Stimulated activated memory B cell treated with anti-CD40 and anti-IgM and Interleukin-4, amounts not matched to agents 10 μg/mL and 1 μg/mL and 100 μg/mL, for 72 hours (primary cell): Measurements from ENCODE around the gene HPCAL1.

Source experiments
- ATAC-seq: fragments of 150-1000 bp; cut with Tn5 transposase; 2 replicates; pipeline ENCODE4 v1.10.0; 2021
- H3K27ac Mint-ChIP-seq: one replicate; pipeline ENCODE4 v1.8.0; 2022; ENCODE audit warnings: mild to moderate bottlenecking, mixed read lengths
- H3K27me3 Mint-ChIP-seq: one replicate; pipeline ENCODE4 v1.8.0; 2022; ENCODE audit warnings: mixed read lengths
- H3K36me3 Mint-ChIP-seq: one replicate; pipeline ENCODE4 v1.8.0; 2022; ENCODE audit warnings: mixed read lengths
- H3K4me1 Mint-ChIP-seq: one replicate; pipeline ENCODE4 v1.8.0; 2022; ENCODE audit warnings: mixed read lengths
- H3K4me3 Mint-ChIP-seq: one replicate; pipeline ENCODE4 v1.8.0; 2022; ENCODE audit warnings: mild to moderate bottlenecking, moderate library complexity, mixed read lengths
- H3K9me3 Mint-ChIP-seq: one replicate; pipeline ENCODE4 v1.8.0; 2022; ENCODE audit warnings: mixed read lengths

The HPCAL1 gene

GRCh38 chr2:10473121-10473756, 170.5 kb downstream of the HPCAL1 start:
- ATAC-seq, result no peak
- H3K9me3 Mint-ChIP-seq, result no peaks in the 10 kb centered on the region
- no peaks in the 10 kb centered on the region for H3K36me3 Mint-ChIP-seq
- H3K4me3 Mint-ChIP-seq, result no peak overlapping the region
- no peak overlapping the region for H3K27ac Mint-ChIP-seq
- H3K4me1 Mint-ChIP-seq, result peaks cover 9% of the 10 kb centered on the region
- H3K27me3 Mint-ChIP-seq, result peaks cover 19% of the 10 kb centered on the region

GRCh38 chr2:10475221-10475722, 172.6 kb downstream of the HPCAL1 start:
- H3K27me3 Mint-ChIP-seq, result peaks cover 13% of the 10 kb centered on the region
- no peaks in the 10 kb centered on the region for H3K9me3 Mint-ChIP-seq
- ATAC-seq, result no peak
- H3K4me1 Mint-ChIP-seq, result peaks cover 13% of the 10 kb centered on the region
- H3K27ac Mint-ChIP-seq, result no peak overlapping the region
- H3K4me3 Mint-ChIP-seq, result no peak overlapping the region
- H3K36me3 Mint-ChIP-seq, result no peaks in the 10 kb centered on the region

DNA sequence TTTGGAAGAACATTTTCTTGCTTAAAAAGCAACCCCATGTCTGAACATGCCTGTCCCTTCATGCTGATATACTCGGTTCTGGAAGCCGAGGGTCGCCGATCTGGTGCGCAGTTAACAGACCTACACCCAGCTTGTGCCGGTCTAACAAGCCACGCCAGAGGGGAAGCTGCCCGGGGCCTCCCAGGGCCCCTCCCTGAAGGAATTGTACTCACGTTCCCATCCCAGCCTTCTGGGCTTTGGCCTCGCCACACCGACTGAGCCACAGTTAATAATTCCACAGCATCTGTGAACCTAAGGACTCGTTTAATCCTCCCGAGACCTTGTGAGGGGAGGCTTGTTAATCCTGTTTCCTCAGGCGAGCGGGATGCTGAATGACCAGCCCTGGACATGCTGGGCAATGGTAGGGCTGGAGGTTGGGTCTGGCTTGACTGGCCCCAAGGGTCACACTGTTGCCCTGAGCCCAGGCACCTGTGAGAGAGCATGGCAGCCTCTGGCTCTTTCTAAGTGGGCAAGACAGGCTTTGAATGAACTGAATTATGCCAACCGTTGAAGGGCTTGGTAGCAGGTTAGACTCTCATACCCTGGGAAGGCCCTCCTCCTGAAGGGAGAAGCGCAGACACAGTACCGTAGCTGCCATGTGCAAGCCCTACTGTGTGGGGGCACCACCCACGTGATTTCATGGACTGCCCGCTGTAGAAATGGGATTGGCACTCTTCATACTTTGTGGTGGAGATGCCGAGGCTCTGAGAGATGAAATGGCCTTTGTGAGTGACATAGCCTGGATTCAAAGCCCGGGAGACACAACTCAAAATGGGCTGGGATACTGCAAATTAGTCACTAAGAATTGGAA, 173.3 kb downstream of the HPCAL1 start:
- H3K4me1 Mint-ChIP-seq, result peaks cover 20% of the 10 kb centered on the region

DNA sequence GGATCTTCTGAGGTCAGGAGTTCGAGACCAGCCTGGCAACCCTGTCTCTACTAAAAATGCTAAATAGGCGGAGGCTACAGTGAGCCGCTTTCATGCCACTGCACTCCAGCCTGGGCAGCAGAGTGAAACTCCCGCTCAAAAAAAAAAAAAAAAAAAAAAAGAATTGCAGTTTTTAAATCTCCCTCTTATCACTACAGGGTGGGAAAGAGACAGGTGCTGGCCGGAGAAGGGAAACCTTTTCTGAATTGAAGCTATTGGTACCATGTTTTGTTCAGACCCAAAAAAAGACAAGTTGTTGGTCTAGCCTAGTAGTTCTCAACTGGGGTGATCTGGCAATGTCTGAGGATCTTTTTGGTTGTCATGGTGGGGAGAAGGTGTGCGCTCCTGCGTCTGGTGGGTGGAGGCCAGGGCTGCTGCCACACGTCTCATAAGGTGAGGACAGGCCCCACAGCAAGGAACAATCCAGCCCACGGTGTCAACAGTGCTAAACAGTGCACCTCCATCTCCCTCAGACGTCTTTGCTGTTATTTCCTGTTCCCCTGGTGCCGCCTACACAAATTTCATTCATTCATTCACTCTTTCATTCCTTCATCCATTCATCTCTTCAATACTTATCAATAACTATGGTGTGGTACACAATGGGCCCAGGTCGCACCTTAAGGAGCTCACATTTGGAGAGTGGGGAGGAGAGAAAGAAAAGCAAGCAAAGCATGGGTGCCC, 174.2 kb downstream of the HPCAL1 start:
- Mint-ChIP-seq H3K4me3 (no peak overlapping the region), H3K4me1 (peaks cover 21% of the 10 kb centered on the region), H3K36me3 (no peaks in the 10 kb centered on the region), H3K27ac (no peak overlapping the region), H3K9me3 (no peaks in the 10 kb centered on the region), H3K27me3 (peaks cover 27% of the 10 kb centered on the region)
- no peak for ATAC-seq

More for the DNA sequence above, 173.3 kb downstream of the HPCAL1 start:
- no peak for ATAC-seq
- no peaks in the 10 kb centered on the region for H3K36me3 Mint-ChIP-seq
- H3K9me3 Mint-ChIP-seq, result no peaks in the 10 kb centered on the region
- H3K4me3 Mint-ChIP-seq, result no peak overlapping the region
- peaks cover 21% of the 10 kb centered on the region for H3K27me3 Mint-ChIP-seq
- H3K27ac Mint-ChIP-seq, result no peak overlapping the region
